ENCODE data around the gene HOXA3. TPM values are rescaled to one million over a fixed set of nuclear protein-coding genes. Genes with fewer than 3 reads are reported as not detected.

Gene HOXA3
- total and polyA plus RNA-seq, 2 of the 13 experiments (the other 11 are each of a cell fraction or from before 2014, with no cell fraction given) = 2.9 to 4.6 TPM

- Histone ChIP-seq H4K20me1 (ENCODE audit: insufficient read depth, low read length) (no peaks in the 10 kb centered on the region), H3K9me3 (ENCODE audit: low read length) (no peaks in the 10 kb centered on the region), H3K36me3 (replicated peaks in 1 of 2; ENCODE audit: control insufficient read depth in 1 of 2, insufficient read depth in 2 of 2, low read length in 2 of 2) (no peaks in the 10 kb centered on the region), H3K9ac (ENCODE audit: insufficient read depth, low read depth, low read length) (no peak overlapping the region), H2AFZ (ENCODE audit: low read length) (no peak overlapping the region), H3K4me1 (ENCODE audit: insufficient read depth, low read length) (peaks cover 25% of the 10 kb centered on the region), H3K27me3 (ENCODE audit: control insufficient read depth in 1 of 2, insufficient read depth in 2 of 2, low read length in 2 of 2) (peaks cover 2 to 19% of the 10 kb centered on the region in 2 experiments; a peak in 2 of 5 replicates), H3K79me2 (ENCODE audit: insufficient read depth, low read length) (no peaks in the 10 kb centered on the region), H3K27ac (ENCODE audit: extremely low read length, insufficient read depth, low read length) (no peak overlapping the region), H3K4me3 (replicated peaks in 1 of 3; ENCODE audit: insufficient read depth in 1 of 3, low read depth in 2 of 3, low read length in 3 of 3) (no peak overlapping the region), H3K4me2 (ENCODE audit: low read depth, low read length) (no peak overlapping the region)
- no TSS peak for BruUV-seq (replicated peaks)
- intact Hi-C loops (cut with micrococcal nuclease; ENCODE audit: unreplicated experiment) = no loop called here
- in situ Hi-C loops (cut with HindIII; ENCODE audit: extremely low pct_ligation_motif_present, low pct_unique_long_range_greater_than_20kb) = no loop called here
- no peak for TF ChIP-seq PLRG1 (conservative IDR thresholded peaks at IDR 0.05)
- no peak for TF ChIP-seq GTF2F1 (IDR thresholded peaks at IDR 0.05; ENCODE audit: low read length)
- no peak for TF ChIP-seq TEF (CRISPR knock-in tag; IDR thresholded peaks at IDR 0.05)
- no peak for TF ChIP-seq U2AF1 (optimal IDR thresholded peaks at IDR 0.05; ENCODE audit: low read depth, low read length)
- TF ChIP-seq ZNF234 (CRISPR knock-in tag; conservative IDR thresholded peaks at IDR 0.05) = no peak
- TF ChIP-seq CHD2 (IDR thresholded peaks at IDR 0.05; ENCODE audit: low read depth, low read length) = no peak
- TF ChIP-seq TIGD3 (CRISPR knock-in tag; IDR thresholded peaks at IDR 0.05; ENCODE audit: borderline replicate concordance) = no peak
- no peak for TF ChIP-seq ZNF280B (CRISPR knock-in tag; IDR thresholded peaks at IDR 0.05; ENCODE audit: borderline replicate concordance)
- TF ChIP-seq ZNF33B (CRISPR knock-in tag; IDR thresholded peaks at IDR 0.05) = no peak
- TF ChIP-seq HMG20A (CRISPR knock-in tag; IDR thresholded peaks at IDR 0.05; ENCODE audit: borderline replicate concordance) = no peak
- TF ChIP-seq ZNF124 (CRISPR knock-in tag; IDR thresholded peaks at IDR 0.05) = no peak
- TF ChIP-seq JUND (CRISPR knock-in tag; IDR thresholded peaks at IDR 0.05) = no peak
- no peak for TF ChIP-seq CBX5 (CRISPR knock-in tag; IDR thresholded peaks at IDR 0.05; ENCODE audit: borderline replicate concordance)
- no peak for TF ChIP-seq RARG (CRISPR knock-in tag; IDR thresholded peaks at IDR 0.05; ENCODE audit: low read depth)
- no peak for TF ChIP-seq FOXP1 (IDR thresholded peaks at IDR 0.05)
- no peak for TF ChIP-seq FOXP1 (CRISPR knock-in tag; IDR thresholded peaks at IDR 0.05)
- no peak for TF ChIP-seq ARID5B (CRISPR knock-in tag; IDR thresholded peaks at IDR 0.05)
- TF ChIP-seq ZNF605 (CRISPR knock-in tag; IDR thresholded peaks at IDR 0.05) = no peak
- ChIA-PET POLR2A (interaction anchor here (1.0 kb wide), 1 partner anchor 29 kb away, joined by 3 read pairs; no protein-coding TSS in a partner anchor), CTCF (ENCODE audit: low intra/inter-chr PET ratio, low total read pairs) (no interaction called here)
- ATAC-seq (no peak), FAIRE-seq (no peak), DNase-seq (ENCODE audit: low spot score) (no peak)
- WGBS (ENCODE audit: low lambda C conversion rate) = 69% methylated on average over 1 of the region's 1 CpG
Observed at GRCh38 chr7:27092819-27093110, 59.6 kb downstream of the HOXA3 start.

Measured in HepG2 (cell line).